Endodermal cell (in vitro differentiated cells): Measurements from ENCODE around the gene PDE4D. TPM values are rescaled to one million over a fixed set of nuclear protein-coding genes. Genes with fewer than 3 reads are reported as not detected.

Experiments used
- DNase-seq: peaks from one replicate; pipeline ENCODE4 v3.0.0-alpha.2; 2017
- H3K27ac ChIP-seq: 2 replicates; pipeline ENCODE4 v1.5.1; 2013; ENCODE audit warnings: mild to moderate bottlenecking, low read depth, low read length, moderate library complexity
- H3K27me3 ChIP-seq: 2 replicates; pipeline ENCODE4 v1.6.1; 2013; ENCODE audit warnings: mild to moderate bottlenecking, low read length, moderate library complexity; ENCODE audit not compliant: insufficient read depth, control insufficient read depth, poor library complexity, severe bottlenecking
- H3K36me3 ChIP-seq: 2 replicates; pipeline ENCODE4 v1.7.0; 2013; ENCODE audit warnings: mild to moderate bottlenecking, low read length, moderate library complexity; ENCODE audit not compliant: control insufficient read depth, insufficient read depth
- H3K4me1 ChIP-seq: one replicate; pipeline ENCODE4 v1.7.0; 2013; ENCODE audit warnings: low read length; ENCODE audit not compliant: control insufficient read depth, insufficient read depth
- H3K4me3 ChIP-seq: 2 replicates; pipeline ENCODE4 v1.5.1; 2013; ENCODE audit warnings: mild to moderate bottlenecking, low read length, moderate library complexity
- H3K9ac ChIP-seq: 2 replicates; pipeline ENCODE4 v1.6.1; 2013; ENCODE audit warnings: mild to moderate bottlenecking, low read length, moderate library complexity; ENCODE audit not compliant: poor library complexity, severe bottlenecking; ENCODE audit errors: extremely low read depth
- H3K9me3 ChIP-seq: 2 replicates; pipeline ENCODE4 v1.6.1; 2013; ENCODE audit warnings: mild to moderate bottlenecking, low read length, moderate library complexity; ENCODE audit not compliant: control insufficient read depth
- H3K27ac Mint-ChIP-seq: 2 replicates; pipeline ENCODE4 v1.8.0; 2020; ENCODE audit warnings: mixed read lengths
- H3K27me3 Mint-ChIP-seq: 2 replicates; pipeline ENCODE4 v1.8.0; 2021; ENCODE audit warnings: mild to moderate bottlenecking, mixed read lengths; ENCODE audit not compliant: insufficient read depth
- H3K36me3 Mint-ChIP-seq: 2 replicates; pipeline ENCODE4 v1.8.0; 2020; ENCODE audit warnings: low read depth, mixed read lengths
- H3K4me1 Mint-ChIP-seq: 2 replicates; pipeline ENCODE4 v1.8.0; 2020; ENCODE audit warnings: mixed read lengths
- H3K4me3 Mint-ChIP-seq: 2 replicates; pipeline ENCODE4 v1.8.0; 2020; ENCODE audit warnings: mild to moderate bottlenecking, moderate library complexity, mixed read lengths
- H3K9me3 Mint-ChIP-seq: 2 replicates; pipeline ENCODE4 v1.8.0; 2020; ENCODE audit warnings: mild to moderate bottlenecking, mixed read lengths
- CTCF ChIP-seq: fragments of 200-600 bp; sonication (generic); conservative IDR thresholded peaks from 2 replicates; pipeline ENCODE4 v1.5.0; 2021; ENCODE audit warnings: antibody characterized with exemption, mild to moderate bottlenecking
- WGBS, 2 experiments: methylation state at CpG; one replicate each; pipeline versions ENCODE4 v1.1.5 to v1.1.7; 2013; ENCODE audit warnings: missing lambda C conversion rate in 2 of 2, mixed read lengths in 1 of 2; ENCODE audit not compliant: insufficient coverage in 1 of 2, insufficient read length in 1 of 2; 5-methylcytosine and 5-hydroxymethylcytosine counted together
- total RNA-seq, 2 donors: library from RNA; stranded (reverse); fragmentation: NEBNext Ultra II Directional in 1 of 2; extraction: Animal tissue kit (Norgen Biotek cat#: 25700) in 1 of 2; gene quantifications; 2 replicates in 1 of 2; 3 replicates in 1 of 2; pipeline ENCODE4 v1.2.1, GENCODE V29; 2021

The PDE4D gene
- total RNA-seq, 2 donors from 2014 or later: 9.2 to 11.4 TPM

DNA sequence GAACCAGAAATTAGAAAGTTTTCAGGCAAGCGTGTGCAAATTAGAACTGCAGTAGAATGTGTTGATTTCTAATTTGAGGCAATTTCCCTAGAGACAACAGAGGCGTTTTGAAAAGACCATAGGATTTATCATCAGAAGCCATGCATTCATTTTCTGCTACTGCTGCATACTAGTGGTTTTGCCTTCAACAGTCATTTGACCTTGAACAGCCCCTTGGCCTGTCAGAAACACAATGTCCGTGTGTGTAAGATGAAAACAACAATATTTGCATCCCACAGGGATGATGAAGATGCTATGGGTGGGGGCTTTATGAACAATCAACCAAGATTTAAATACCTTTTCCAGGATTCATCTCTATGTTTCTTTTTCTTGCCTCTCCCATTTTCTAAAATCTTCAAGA lies 73.7 kb downstream of the PDE4D start:
- no peaks in the 10 kb centered on the region for H3K9me3 Mint-ChIP-seq
- H3K27me3 Mint-ChIP-seq: no peaks in the 10 kb centered on the region
- WGBS, 2 experiments: 94% methylated on average over 2 to 3 of the region's 3 CpGs
- Histone ChIP-seq H3K27me3 (peaks cover 6% of the 10 kb centered on the region), H3K9ac (no peak overlapping the region), H3K4me1 (no peaks in the 10 kb centered on the region), H3K4me3 (no peak overlapping the region), H3K9me3 (no peaks in the 10 kb centered on the region), H3K36me3 (no peaks in the 10 kb centered on the region), H3K27ac (no peak overlapping the region)
- no peak overlapping the region for H3K4me3 Mint-ChIP-seq
- H3K27ac Mint-ChIP-seq: no peak overlapping the region
- H3K36me3 Mint-ChIP-seq: no peaks in the 10 kb centered on the region
- no peak for TF ChIP-seq CTCF
- no peak for DNase-seq
- H3K4me1 Mint-ChIP-seq: no peaks in the 10 kb centered on the region

DNA sequence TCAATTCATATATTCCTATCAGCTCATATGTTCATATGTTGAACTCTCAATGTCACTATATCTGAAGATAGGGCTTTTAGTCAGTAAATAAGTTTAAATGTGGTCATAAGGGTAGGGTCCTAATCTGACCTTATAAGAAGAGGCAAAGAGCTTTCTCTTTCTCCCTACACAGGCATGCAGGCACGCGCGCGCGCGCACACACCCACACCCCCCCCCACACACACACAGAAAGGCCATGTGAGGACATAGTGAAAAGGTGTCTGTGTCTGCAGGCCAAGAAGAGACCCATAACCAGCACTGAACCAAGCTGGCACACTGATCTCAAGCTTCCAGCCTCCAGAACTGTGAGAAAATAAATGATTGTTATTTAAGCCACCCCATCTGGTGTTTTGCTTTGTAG lies 76.0 kb downstream of the PDE4D start:
- no peaks in the 10 kb centered on the region for H3K27me3 Mint-ChIP-seq
- no peak for TF ChIP-seq CTCF
- no CpG with 5 or more reads among the region's 6 CpGs for WGBS, 2 experiments
- H3K4me3 Mint-ChIP-seq: no peak overlapping the region
- Histone ChIP-seq H3K27ac (no peak overlapping the region), H3K27me3 (peaks cover 6% of the 10 kb centered on the region), H3K4me3 (no peak overlapping the region), H3K4me1 (no peaks in the 10 kb centered on the region), H3K9me3 (no peaks in the 10 kb centered on the region), H3K36me3 (no peaks in the 10 kb centered on the region), H3K9ac (no peak overlapping the region)
- H3K4me1 Mint-ChIP-seq: no peaks in the 10 kb centered on the region
- DNase-seq: no peak
- H3K36me3 Mint-ChIP-seq: no peaks in the 10 kb centered on the region
- H3K9me3 Mint-ChIP-seq: no peaks in the 10 kb centered on the region
- no peak overlapping the region for H3K27ac Mint-ChIP-seq

DNA sequence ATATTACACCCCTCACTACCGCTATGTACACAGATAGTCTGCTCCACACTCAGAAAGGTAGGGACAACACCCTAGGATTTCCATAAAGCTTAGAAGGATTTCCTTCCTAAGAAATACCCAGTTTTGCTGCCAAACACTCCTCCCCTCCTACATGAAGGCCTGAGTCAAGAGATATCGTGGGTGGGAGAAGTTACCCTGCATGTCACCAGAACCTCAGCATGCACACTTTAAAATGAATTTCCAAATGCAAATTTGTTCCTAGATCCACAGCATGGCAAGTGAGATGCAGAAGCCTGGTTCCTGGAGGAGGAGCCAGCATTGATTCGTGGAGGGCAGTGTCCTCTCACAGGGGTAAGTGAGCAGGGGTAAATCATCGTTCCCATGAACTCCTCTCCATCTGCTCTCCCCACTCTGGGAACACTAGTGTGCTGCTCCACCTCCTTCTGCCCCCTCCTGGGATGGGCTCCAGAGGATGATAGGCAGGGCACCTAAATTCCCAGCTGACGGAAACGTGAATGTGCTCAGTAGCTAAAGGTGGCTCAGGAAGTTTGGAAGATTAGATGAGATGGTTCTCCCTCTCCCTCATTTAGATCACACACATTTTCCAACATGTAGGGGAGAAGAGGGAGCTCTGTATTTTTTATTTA lies 76.7 kb downstream of the PDE4D start:
- Histone ChIP-seq H3K9ac (no peak overlapping the region), H3K36me3 (no peaks in the 10 kb centered on the region), H3K27ac (no peak overlapping the region), H3K4me3 (no peak overlapping the region), H3K27me3 (peaks cover 6% of the 10 kb centered on the region), H3K4me1 (no peaks in the 10 kb centered on the region), H3K9me3 (no peaks in the 10 kb centered on the region)
- Mint-ChIP-seq H3K4me3 (no peak overlapping the region), H3K27ac (no peak overlapping the region), H3K27me3 (peaks cover 3% of the 10 kb centered on the region), H3K36me3 (no peaks in the 10 kb centered on the region), H3K9me3 (no peaks in the 10 kb centered on the region), H3K4me1 (no peaks in the 10 kb centered on the region)
- no peak for TF ChIP-seq CTCF
- 90% methylated on average over 2 to 4 of the region's 6 CpGs for WGBS, 2 experiments
- no peak for DNase-seq
